Left renal pelvis (tissue), 4 donors: ENCODE measurements around the gene ISL1. TPM values are rescaled to one million over a fixed set of nuclear protein-coding genes. Genes with fewer than 3 reads are reported as not detected.

Source experiments
- DNase-seq, 4 donors: peaks; one replicate each; pipeline ENCODE4 v3.0.0-alpha.2; 2013; ENCODE audit warnings: low read depth in 4 of 4, low spot score in 3 of 4
- polyA plus RNA-seq, 4 donors: library from polyadenylated mRNA; unstranded; fragments of 120-200 nt; gene quantifications; one replicate each; pipeline ENCODE4 v1.2.1, GENCODE V29; 2013; ENCODE audit not compliant: insufficient read length in 4 of 4

Gene ISL1
- polyA plus RNA-seq, 4 donors = 0.44 to 0.52 TPM; not detected in 2

DNA sequence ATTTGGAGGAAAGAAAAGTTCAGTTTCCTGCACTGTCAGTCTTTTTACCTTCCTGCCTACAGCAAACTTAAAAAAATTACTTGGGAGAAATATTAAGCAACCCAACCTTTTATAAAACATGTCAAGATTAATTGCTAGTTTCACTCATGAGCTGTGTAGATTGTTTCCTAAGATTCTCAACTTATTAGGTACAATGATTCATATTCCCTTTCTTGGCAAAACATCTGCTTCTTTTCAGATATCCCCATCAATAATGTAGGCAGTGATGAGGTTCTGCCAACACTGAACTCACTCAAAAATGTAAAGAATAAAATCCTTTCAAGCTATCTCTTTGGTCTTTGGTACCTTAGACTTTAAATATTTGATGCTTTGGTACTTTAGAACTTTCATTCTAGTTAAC, 56.0 kb downstream of the ISL1 start:
- DNase-seq = no peak
